HEK293T (cell line): ENCODE data around the gene ASNSD1.
"Not testable (repeated sequence)": the region's sequence is repeated elsewhere in the genome, so short reads cannot be mapped to it uniquely, and the experiment has no call there.

Experiments used
- CTCF ChIA-PET: fragments of 350-600 bp; formaldehyde crosslinking; extraction: SDS; loops from one replicate; lab custom pipeline; 2021; ENCODE audit warnings: antibody characterized with exemption, inconsistent platforms; lab: Yijun Ruan, JAX
- POLR2A ChIA-PET: fragments of 350-600 bp; formaldehyde crosslinking; extraction: SDS; loops from one replicate; lab custom pipeline; 2020; ENCODE audit warnings: antibody characterized with exemption, inconsistent platforms; lab: Yijun Ruan, JAX
- DNase-seq: peaks from one replicate; pipeline ENCODE4 v3.0.0; 2012; ENCODE audit warnings: mixed read lengths; ENCODE audit errors: extremely low spot score
- ARNT ChIP-seq: fragments of 450-650 bp; IDR thresholded peaks from 2 replicates; pipeline ENCODE4 v1.6.1; 2017; ENCODE audit warnings: mild to moderate bottlenecking
- BHLHE40 ChIP-seq: fragments of 450-650 bp; IDR thresholded peaks from 2 replicates; pipeline ENCODE4 v1.6.1; 2016; ENCODE audit warnings: mild to moderate bottlenecking, moderate library complexity, borderline replicate concordance
- CTBP1 ChIP-seq: fragments of 450-650 bp; IDR thresholded peaks from 2 replicates; pipeline ENCODE4 v1.6.1; 2016; ENCODE audit warnings: borderline replicate concordance
- ELF4 ChIP-seq: fragments of 450-650 bp; IDR thresholded peaks from 2 replicates; pipeline ENCODE4 v1.6.1; 2017; ENCODE audit warnings: antibody characterized with exemption
- FOXA1 ChIP-seq: fragments of 450-650 bp; IDR thresholded peaks from 2 replicates; pipeline ENCODE4 v1.6.1; 2016; ENCODE audit warnings: mild to moderate bottlenecking
- FOXK2 ChIP-seq: fragments of 450-650 bp; IDR thresholded peaks from 2 replicates; pipeline ENCODE4 v1.6.1; 2016; ENCODE audit warnings: mild to moderate bottlenecking
- FOXM1 ChIP-seq: fragments of 450-650 bp; IDR thresholded peaks from 2 replicates; pipeline ENCODE4 v1.6.1; 2017; ENCODE audit warnings: mild to moderate bottlenecking, borderline replicate concordance
- HDGF ChIP-seq: fragments of 450-650 bp; IDR thresholded peaks from 2 replicates; pipeline ENCODE4 v1.6.1; 2017; ENCODE audit warnings: antibody characterized with exemption, borderline replicate concordance
- L3MBTL2 ChIP-seq: fragments of 450-650 bp; conservative IDR thresholded peaks from 2 replicates; pipeline ENCODE4 v1.6.1; 2016; ENCODE audit warnings: mild to moderate bottlenecking
- LEF1 ChIP-seq: fragments of 450-650 bp; IDR thresholded peaks from 2 replicates; pipeline ENCODE4 v1.6.1; 2017; ENCODE audit warnings: mild to moderate bottlenecking, borderline replicate concordance
- NFRKB ChIP-seq: fragments of 450-650 bp; IDR thresholded peaks from 2 replicates; pipeline ENCODE4 v1.6.1; 2016; ENCODE audit warnings: mild to moderate bottlenecking, moderate library complexity
- SP1 ChIP-seq: fragments of 450-650 bp; IDR thresholded peaks from 2 replicates; pipeline ENCODE4 v1.6.1; 2017
- SUZ12 ChIP-seq: fragments of 450-650 bp; IDR thresholded peaks from 2 replicates; pipeline ENCODE4 v1.6.1; 2016; ENCODE audit warnings: mild to moderate bottlenecking
- TARDBP ChIP-seq: fragments of 450-650 bp; IDR thresholded peaks from 2 replicates; pipeline ENCODE4 v1.6.1; 2016
- ZNF384 ChIP-seq: fragments of 450-650 bp; IDR thresholded peaks from 2 replicates; pipeline ENCODE4 v1.6.1; 2016
- TF ChIP-seq, protein P1 (sequence below): fragments of 450-650 bp; IDR thresholded peaks from 2 replicates; pipeline ENCODE4 v1.6.1; 2016

ASNSD1 gene

DNA sequence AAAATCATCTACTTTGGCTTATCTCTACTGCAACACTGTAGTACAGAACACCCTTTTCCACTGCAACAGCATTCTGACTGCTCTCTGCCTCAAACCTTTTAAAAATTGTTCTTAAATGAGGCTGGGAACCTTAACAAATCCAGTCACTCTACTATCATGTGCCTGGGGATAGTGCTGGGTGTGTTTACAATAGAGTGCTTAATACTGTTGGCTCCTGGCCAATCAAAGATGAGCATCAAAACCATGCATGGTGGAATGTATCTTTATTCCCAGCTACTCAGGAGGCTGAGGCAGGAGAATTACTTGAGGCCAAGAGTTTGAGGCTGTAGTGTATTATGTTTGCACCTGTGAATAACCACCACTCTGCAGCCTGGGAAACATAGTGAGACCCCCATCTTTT, 20.6 kb downstream of the ASNSD1 start:
- DNase-seq: no peak
- TF ChIP-seq HDGF (no peak), ZNF384 (no peak), NFRKB (no peak), FOXA1 (no peak), LEF1 (no peak), SP1 (no peak), BHLHE40 (no peak), ELF4 (no peak), FOXK2 (no peak), L3MBTL2 (no peak), ARNT (no peak), CTBP1 (no peak), FOXM1 (no peak)
- ChIA-PET CTCF (no interaction called here), POLR2A (no interaction called here)

DNA sequence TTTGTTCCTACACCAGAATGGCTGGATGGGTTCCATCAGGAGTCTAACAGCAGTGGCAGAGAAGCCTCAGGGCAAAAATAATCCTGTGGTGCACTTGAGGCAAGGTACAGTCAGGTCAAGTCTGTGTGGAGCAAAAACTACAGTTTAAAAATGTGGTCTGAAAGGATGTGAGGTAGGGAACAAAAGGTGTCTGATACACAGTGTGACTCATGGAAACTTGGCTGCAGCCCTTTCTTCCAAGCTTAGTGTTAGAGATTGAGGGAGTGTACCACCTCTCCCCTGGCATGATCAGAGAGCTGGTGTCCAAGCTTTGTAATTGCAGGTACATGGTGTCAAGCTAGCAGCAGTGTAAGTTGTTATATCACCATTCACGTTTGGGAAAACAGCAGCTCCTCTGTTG, 22.1 kb downstream of the ASNSD1 start:
- ChIA-PET CTCF (interaction anchor here (0.9 kb wide), 1 partner anchor 23 kb away, joined by 4 read pairs; no protein-coding TSS in a partner anchor), POLR2A (no interaction called here)
- DNase-seq: no peak
- TF ChIP-seq TARDBP (no peak), CTBP1 (no peak), ARNT (no peak), SP1 (no peak), ZNF384 (no peak), FOXK2 (no peak), FOXA1 (no peak), NFRKB (no peak), FOXM1 (no peak), LEF1 (no peak), BHLHE40 (no peak), ELF4 (no peak)
- TF ChIP-seq, protein P1, sequence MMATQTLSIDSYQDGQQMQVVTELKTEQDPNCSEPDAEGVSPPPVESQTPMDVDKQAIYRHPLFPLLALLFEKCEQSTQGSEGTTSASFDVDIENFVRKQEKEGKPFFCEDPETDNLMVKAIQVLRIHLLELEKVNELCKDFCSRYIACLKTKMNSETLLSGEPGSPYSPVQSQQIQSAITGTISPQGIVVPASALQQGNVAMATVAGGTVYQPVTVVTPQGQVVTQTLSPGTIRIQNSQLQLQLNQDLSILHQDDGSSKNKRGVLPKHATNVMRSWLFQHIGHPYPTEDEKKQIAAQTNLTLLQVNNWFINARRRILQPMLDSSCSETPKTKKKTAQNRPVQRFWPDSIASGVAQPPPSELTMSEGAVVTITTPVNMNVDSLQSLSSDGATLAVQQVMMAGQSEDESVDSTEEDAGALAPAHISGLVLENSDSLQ: no peak

DNA sequence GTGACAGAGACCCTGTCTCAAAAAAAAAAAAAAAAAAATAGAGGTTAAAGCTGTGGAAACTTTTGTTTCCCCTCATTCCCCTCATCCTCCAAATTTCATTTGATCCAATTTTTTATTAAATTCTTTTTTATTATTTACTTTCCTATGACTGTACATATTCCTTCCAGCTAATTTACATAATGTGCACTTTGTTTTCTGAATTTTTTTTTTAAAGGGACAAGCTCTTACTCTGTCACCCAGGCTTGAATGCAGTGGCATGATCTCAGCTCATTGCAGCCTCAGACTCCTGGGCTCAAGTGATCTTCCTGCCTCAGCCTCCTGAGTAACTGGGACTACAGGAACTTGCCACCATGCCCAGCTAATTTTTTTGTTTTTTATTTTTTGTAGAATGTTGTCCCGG, 23.6 kb downstream of the ASNSD1 start:
- DNase-seq: no peak
- no peak for TF ChIP-seq BHLHE40
- TF ChIP-seq, protein P1: no peak
- TF ChIP-seq SP1: no peak
- no peak for TF ChIP-seq FOXA1
- no peak for TF ChIP-seq LEF1
- no peak for TF ChIP-seq HDGF
- no peak for TF ChIP-seq ELF4
- no peak for TF ChIP-seq NFRKB
- ChIA-PET POLR2A (no interaction called here), CTCF (interaction anchor here (0.6 to 1.4 kb wide), 2 partner anchors 14 to 320 kb away, joined by 3 to 7 read pairs; no protein-coding TSS in a partner anchor)

DNA sequence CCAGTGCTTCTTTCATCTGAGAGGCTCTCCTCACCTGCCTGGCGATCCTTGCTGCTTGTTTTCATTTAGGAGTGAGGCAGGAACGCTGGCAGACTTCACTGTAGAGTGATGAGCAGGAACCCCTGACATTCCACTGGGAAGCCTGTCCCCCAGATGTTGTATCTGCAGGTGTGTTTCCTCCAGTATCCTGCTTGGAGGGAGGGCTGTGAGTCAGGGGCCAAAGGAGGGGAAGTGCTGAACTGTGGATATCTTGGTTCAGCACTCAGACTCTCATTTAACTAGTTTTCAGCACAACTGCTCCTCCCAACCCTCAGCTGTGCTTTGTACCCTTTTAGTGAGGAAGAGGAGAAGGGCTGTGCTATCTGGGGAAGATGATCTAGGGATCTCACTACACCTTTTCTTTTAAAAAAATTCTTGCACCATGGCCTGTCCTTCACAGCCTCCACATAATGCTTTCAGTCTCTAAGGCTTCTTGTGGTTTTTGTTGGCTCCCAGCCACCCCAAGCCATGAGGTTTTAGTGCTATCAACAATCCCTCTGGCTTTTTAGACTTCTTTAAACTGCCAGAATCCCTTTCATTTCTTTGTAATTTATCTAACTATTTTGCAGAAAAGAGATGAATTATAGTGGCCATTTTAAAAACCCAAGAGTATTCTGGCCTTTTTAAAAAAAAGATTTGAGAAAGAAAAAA, 24.4 kb downstream of the ASNSD1 start:
- ChIA-PET CTCF (no interaction called here), POLR2A (no interaction called here)
- no peak for DNase-seq
- no peak for TF ChIP-seq SP1
- TF ChIP-seq HDGF: no peak
- no peak for TF ChIP-seq CTBP1
- TF ChIP-seq SUZ12: no peak
- no peak for TF ChIP-seq FOXA1
- no peak for TF ChIP-seq NFRKB
- TF ChIP-seq ARNT: no peak
- TF ChIP-seq FOXK2: no peak
- TF ChIP-seq TARDBP: no peak
- no peak for TF ChIP-seq LEF1
- no peak for TF ChIP-seq FOXM1
- no peak for TF ChIP-seq ZNF384
- TF ChIP-seq, protein P1: no peak
- no peak for TF ChIP-seq ELF4
- TF ChIP-seq L3MBTL2: no peak

DNA sequence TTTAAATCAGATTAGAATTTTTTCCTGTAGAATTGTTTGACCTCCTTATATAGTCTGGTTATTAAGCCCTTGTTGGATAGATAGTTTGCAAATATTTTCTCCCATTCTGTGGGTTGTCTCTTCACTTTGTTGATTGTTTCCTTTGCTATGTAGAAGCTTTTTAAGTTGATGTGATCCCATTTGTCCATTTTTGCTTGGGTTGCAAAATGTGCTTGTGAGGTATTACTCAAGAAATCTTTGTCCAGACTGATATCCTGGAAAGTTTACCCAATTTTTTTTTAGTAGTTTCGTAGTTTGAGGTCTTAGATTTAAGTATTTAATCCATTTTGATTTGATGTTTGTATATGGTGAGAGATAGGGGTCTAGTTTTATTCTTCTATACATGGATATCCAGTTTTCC, 26.5 kb downstream of the ASNSD1 start:
- POLR2A ChIA-PET, DNase-seq, CTCF ChIA-PET: not testable (repeated sequence)

DNA sequence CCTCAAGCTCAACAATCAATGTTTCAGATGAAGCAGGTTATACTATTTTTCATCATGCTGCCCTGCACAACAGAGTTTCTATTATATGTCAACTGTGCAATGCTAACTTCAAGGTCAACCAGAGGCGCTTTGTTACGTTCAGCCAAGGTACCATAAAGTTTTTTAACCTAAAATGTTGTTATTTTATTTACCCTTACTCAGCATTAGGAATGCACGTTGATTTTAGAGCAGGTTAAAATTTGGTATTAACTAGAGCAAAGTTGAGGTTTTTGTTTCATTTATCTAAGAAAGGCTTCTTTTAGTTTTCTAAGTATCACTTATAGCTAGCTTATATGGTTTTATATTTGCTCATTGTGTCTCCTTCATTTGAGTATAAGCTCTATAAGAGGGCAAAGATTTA, 35.0 kb downstream of the ASNSD1 start:
- no peak for DNase-seq
- POLR2A ChIA-PET: interaction anchor here (1.5 kb wide), 1 partner anchor 35 kb away, joined by 3 read pairs; no protein-coding TSS in a partner anchor
- CTCF ChIA-PET: interaction anchor here (0.6 to 1.5 kb wide), 2 partner anchors 67 to 69 kb away, joined by 3 read pairs; partner anchors contain the start of gene OSGEPL1
- TF ChIP-seq LEF1 (no peak), FOXK2 (no peak), L3MBTL2 (no peak), ARNT (no peak), SUZ12 (no peak), ZNF384 (no peak), SP1 (no peak), CTBP1 (no peak), FOXM1 (no peak), HDGF (no peak), FOXA1 (no peak), NFRKB (no peak), ELF4 (no peak)
- TF ChIP-seq, protein P1: no peak
